Astrocyte (in vitro differentiated cells and primary cell): Measurements from ENCODE around the gene RAB3GAP2.

Experiments used
- CTCF ChIP-seq: IDR thresholded peaks from 2 replicates; pipeline ENCODE4 v1.5.1; 2011; ENCODE audit warnings: low read depth, mild to moderate bottlenecking, inconsistent platforms, low read length, moderate library complexity; ENCODE audit not compliant: insufficient read depth
- EZH2 ChIP-seq: IDR thresholded peaks from 2 replicates; pipeline ENCODE4 v1.6.1; 2012; ENCODE audit warnings: mild to moderate bottlenecking, low read length, inconsistent platforms; ENCODE audit not compliant: insufficient read depth

- TF ChIP-seq CTCF, result no peak
- no peak for TF ChIP-seq EZH2
These were observed 153.2 kb downstream of the RAB3GAP2 start for GRCh38 chr1:220119043-220119512.
